ENCODE measurements around the gene PTTG1. TPM values are rescaled to one million over a fixed set of nuclear protein-coding genes. Genes with fewer than 3 reads are reported as not detected.

The PTTG1 gene
- total RNA-seq, 1 donor from 2014 or later, result 17.2 TPM

- no peaks in the 10 kb centered on the region for H3K9me3 ChIP-seq (ENCODE audit: control insufficient read depth in 3 of 3, low read length in 3 of 3)
- no peak overlapping the region for H3K9ac ChIP-seq (ENCODE audit: low read depth in 1 of 3, low read length in 3 of 3)
These were observed 56.5 kb downstream of the PTTG1 start for GRCh38 chr5:160478163-160478562.

More at GRCh38 chr5:160478163-160478562, 56.5 kb downstream of the PTTG1 start:
- H3K36me3 ChIP-seq (ENCODE audit: control insufficient read depth in 3 of 3, insufficient read depth in 3 of 3, low read length in 3 of 3), result no peaks in the 10 kb centered on the region
- H3K4me3 ChIP-seq (ENCODE audit: low read length in 3 of 3), result no peak overlapping the region
- H3K27ac ChIP-seq (ENCODE audit: low read depth, low read length), result no peak overlapping the region
- H3K27me3 ChIP-seq (ENCODE audit: control insufficient read depth in 3 of 3, insufficient read depth in 3 of 3, low read length in 3 of 3), result peaks cover 0 to 5% (median 0%) of the 10 kb centered on the region in 3 donors
- no peaks in the 10 kb centered on the region for H3K4me1 ChIP-seq (ENCODE audit: control insufficient read depth in 3 of 3, insufficient read depth in 3 of 3, low read length in 3 of 3)

Small RNA genes lying within 50 kb of the gene (small RNA-seq; reads per million reads assigned to genes)
- gene MIR3142, result not detected

Other genes with a start within 250 kb of the PTTG1 start
- not detected for gene FABP6, start 192.3 kb upstream of the PTTG1 start, total RNA-seq
- 3.1 TPM for gene CCNJL, start 109.3 kb upstream of the PTTG1 start, total RNA-seq
- gene C1QTNF2, start 51.2 kb upstream of the PTTG1 start, total RNA-seq, result 15.1 TPM
- gene FAM200C, start 21.8 kb upstream of the PTTG1 start, total RNA-seq, result 13.0 TPM
- 16.2 TPM for gene SLU7, start 2.8 kb upstream of the PTTG1 start, total RNA-seq

All from skeletal muscle tissue (tissue), 5 donors.